Keratinocyte (primary cell): ENCODE data around the gene SMIM15.

Experiments used
- EZH2 ChIP-seq: IDR thresholded peaks from one replicate; pipeline ENCODE4 v1.6.1; 2012; ENCODE audit warnings: inconsistent platforms, mild to moderate bottlenecking, low read length, moderate library complexity
- TF ChIP-seq, protein P1 (sequence below), 3 experiments: IDR thresholded peaks in 1 of 3; conservative IDR thresholded peaks in 1 of 3; optimal IDR thresholded peaks in 1 of 3; 2 replicates in 2 of 3; 3 replicates in 1 of 3; pipeline versions ENCODE3 to v1.5.1; 2011; ENCODE audit warnings: low read length in 3 of 3, mild to moderate bottlenecking in 3 of 3, moderate library complexity in 2 of 3, control low read depth in 1 of 3, inconsistent platforms in 1 of 3; ENCODE audit not compliant: insufficient read depth in 2 of 3; ENCODE audit errors: extremely low read depth in 1 of 3

DNA sequence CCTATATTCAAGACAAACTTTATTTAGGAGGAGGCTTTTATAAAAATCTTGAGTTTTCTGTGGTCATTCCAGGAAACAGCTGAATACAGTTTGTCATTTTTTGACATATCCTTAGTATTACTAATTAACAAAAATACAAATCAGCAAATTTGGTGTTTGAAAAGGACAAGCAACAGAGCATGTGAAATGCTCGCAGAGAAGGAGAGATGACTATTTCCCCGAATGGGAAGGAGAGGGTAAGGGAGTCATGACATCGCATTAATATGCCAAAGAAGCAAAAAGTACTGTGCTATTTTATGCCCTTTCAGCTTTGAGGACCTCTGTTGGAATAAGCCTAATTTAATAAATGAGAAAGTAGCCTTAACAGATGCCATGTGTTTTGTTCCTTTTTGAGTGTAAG, 1.8 kb downstream of the SMIM15 start:
- TF ChIP-seq, protein P1, sequence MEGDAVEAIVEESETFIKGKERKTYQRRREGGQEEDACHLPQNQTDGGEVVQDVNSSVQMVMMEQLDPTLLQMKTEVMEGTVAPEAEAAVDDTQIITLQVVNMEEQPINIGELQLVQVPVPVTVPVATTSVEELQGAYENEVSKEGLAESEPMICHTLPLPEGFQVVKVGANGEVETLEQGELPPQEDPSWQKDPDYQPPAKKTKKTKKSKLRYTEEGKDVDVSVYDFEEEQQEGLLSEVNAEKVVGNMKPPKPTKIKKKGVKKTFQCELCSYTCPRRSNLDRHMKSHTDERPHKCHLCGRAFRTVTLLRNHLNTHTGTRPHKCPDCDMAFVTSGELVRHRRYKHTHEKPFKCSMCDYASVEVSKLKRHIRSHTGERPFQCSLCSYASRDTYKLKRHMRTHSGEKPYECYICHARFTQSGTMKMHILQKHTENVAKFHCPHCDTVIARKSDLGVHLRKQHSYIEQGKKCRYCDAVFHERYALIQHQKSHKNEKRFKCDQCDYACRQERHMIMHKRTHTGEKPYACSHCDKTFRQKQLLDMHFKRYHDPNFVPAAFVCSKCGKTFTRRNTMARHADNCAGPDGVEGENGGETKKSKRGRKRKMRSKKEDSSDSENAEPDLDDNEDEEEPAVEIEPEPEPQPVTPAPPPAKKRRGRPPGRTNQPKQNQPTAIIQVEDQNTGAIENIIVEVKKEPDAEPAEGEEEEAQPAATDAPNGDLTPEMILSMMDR (optimal IDR thresholded peaks at IDR 0.05 in 1 of 3, IDR thresholded peaks at IDR 0.05 in 1 of 3, conservative IDR thresholded peaks at IDR 0.05 in 1 of 3; ENCODE audit: extremely low read depth in 1 of 3, insufficient read depth in 2 of 3, low read length in 3 of 3): no peak
- no peak for TF ChIP-seq EZH2
